SK-N-SH treated with all-trans-retinoic acid at 6 μM for 48 hours (cell line): ENCODE data around the gene NTM.

Experiments used
- ARNTL ChIP-seq: fragments of 450-650 bp; formaldehyde crosslinking; IDR thresholded peaks from 2 replicates; pipeline ENCODE4 v1.5.0; 2020; ENCODE audit warnings: low read depth, mild to moderate bottlenecking, moderate library complexity, borderline replicate concordance
- CSDC2 ChIP-seq: fragments of 250-450 bp; sonication (Bioruptor Pico); IDR thresholded peaks from 2 replicates; pipeline ENCODE4 v1.5.0; 2020; ENCODE audit warnings: mild to moderate bottlenecking, moderate library complexity
- ESRRG ChIP-seq: fragments of 250-450 bp; sonication (Bioruptor Pico); IDR thresholded peaks from 2 replicates; pipeline ENCODE4 v1.6.1; 2021; ENCODE audit warnings: mild to moderate bottlenecking
- OSR1 ChIP-seq: fragments of 250-450 bp; sonication (Bioruptor Pico); IDR thresholded peaks from 2 replicates; pipeline ENCODE4 v1.8.0; 2022; ENCODE audit warnings: moderate library complexity, mild to moderate bottlenecking, inconsistent platforms
- PPARA ChIP-seq: fragments of 250-450 bp; sonication (Bioruptor Pico); IDR thresholded peaks from 2 replicates; pipeline ENCODE4 v1.5.0; 2020; ENCODE audit warnings: mild to moderate bottlenecking, borderline replicate concordance
- TOX ChIP-seq: fragments of 250-450 bp; sonication (Bioruptor Pico); IDR thresholded peaks from 2 replicates; pipeline ENCODE4 v1.8.0; 2021; ENCODE audit warnings: mild to moderate bottlenecking, moderate library complexity, borderline replicate concordance
- ZFP3 ChIP-seq: fragments of 250-450 bp; sonication (Bioruptor Pico); IDR thresholded peaks from 2 replicates; pipeline ENCODE4 v1.5.0; 2020; ENCODE audit warnings: mild to moderate bottlenecking, moderate library complexity
- ZFP30 ChIP-seq: fragments of 450-650 bp; formaldehyde crosslinking; IDR thresholded peaks from 2 replicates; pipeline ENCODE4 v1.5.0; 2022; ENCODE audit warnings: mild to moderate bottlenecking, moderate library complexity
- ZNF565 ChIP-seq: fragments of 450-650 bp; formaldehyde crosslinking; conservative IDR thresholded peaks from 2 replicates; pipeline ENCODE4 v1.5.0; 2020; ENCODE audit warnings: low read depth, mild to moderate bottlenecking, moderate library complexity
- ZNF70 ChIP-seq: fragments of 450-650 bp; formaldehyde crosslinking; IDR thresholded peaks from 2 replicates; pipeline ENCODE4 v1.5.0; 2020; ENCODE audit warnings: mild to moderate bottlenecking, moderate library complexity
- TF ChIP-seq, protein P1 (sequence below): fragments of 250-450 bp; sonication (Bioruptor Pico); IDR thresholded peaks from 2 replicates; pipeline ENCODE4 v1.5.1; 2020; ENCODE audit warnings: low read depth, mild to moderate bottlenecking, moderate library complexity
- TF ChIP-seq, protein P2 (sequence below): fragments of 250-450 bp; sonication (Bioruptor Pico); IDR thresholded peaks from 2 replicates; pipeline ENCODE4 v1.8.0; 2020; ENCODE audit warnings: mild to moderate bottlenecking, moderate library complexity, borderline replicate concordance
- TF ChIP-seq, protein P3 (sequence below): fragments of 250-450 bp; sonication (Bioruptor Pico); IDR thresholded peaks from 2 replicates; pipeline ENCODE4 v1.5.1; 2021; ENCODE audit warnings: mild to moderate bottlenecking, moderate library complexity
- TF ChIP-seq, protein P4 (sequence below): fragments of 250-450 bp; sonication (Bioruptor Pico); IDR thresholded peaks from 2 replicates; pipeline ENCODE4 v1.8.0; 2021; ENCODE audit warnings: low read depth, mild to moderate bottlenecking, moderate library complexity, borderline replicate concordance

DNA sequence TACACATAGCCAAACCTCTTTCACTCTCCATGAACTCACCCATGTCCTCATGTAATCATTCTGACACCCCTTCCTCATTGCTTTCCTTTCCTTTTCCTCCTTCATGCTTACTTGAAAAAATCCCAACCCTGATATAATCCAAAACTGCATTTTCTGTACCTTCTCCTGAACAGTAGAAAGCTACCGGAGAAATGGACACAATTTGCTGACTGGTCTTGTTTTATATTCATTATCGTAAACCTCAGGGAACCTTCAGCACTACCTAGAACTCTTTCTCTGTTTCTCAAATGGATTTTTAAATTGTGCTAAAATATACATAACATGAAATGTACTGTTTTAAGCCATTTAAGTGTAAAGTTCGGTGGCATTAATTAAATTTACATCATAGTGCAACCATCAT is 996.9 kb downstream of the NTM start:
- no peak for TF ChIP-seq PPARA (CRISPR knock-in tag)
- TF ChIP-seq CSDC2 (CRISPR knock-in tag): no peak
- TF ChIP-seq ZNF70 (CRISPR knock-in tag): no peak
- TF ChIP-seq ZFP3 (CRISPR knock-in tag): no peak
- TF ChIP-seq ZFP30 (CRISPR knock-in tag): no peak
- TF ChIP-seq, protein P1, sequence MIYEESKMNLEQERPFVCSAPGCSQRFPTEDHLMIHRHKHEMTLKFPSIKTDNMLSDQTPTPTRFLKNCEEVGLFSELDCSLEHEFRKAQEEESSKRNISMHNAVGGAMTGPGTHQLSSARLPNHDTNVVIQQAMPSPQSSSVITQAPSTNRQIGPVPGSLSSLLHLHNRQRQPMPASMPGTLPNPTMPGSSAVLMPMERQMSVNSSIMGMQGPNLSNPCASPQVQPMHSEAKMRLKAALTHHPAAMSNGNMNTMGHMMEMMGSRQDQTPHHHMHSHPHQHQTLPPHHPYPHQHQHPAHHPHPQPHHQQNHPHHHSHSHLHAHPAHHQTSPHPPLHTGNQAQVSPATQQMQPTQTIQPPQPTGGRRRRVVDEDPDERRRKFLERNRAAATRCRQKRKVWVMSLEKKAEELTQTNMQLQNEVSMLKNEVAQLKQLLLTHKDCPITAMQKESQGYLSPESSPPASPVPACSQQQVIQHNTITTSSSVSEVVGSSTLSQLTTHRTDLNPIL (CRISPR knock-in tag): no peak
- TF ChIP-seq, protein P2, sequence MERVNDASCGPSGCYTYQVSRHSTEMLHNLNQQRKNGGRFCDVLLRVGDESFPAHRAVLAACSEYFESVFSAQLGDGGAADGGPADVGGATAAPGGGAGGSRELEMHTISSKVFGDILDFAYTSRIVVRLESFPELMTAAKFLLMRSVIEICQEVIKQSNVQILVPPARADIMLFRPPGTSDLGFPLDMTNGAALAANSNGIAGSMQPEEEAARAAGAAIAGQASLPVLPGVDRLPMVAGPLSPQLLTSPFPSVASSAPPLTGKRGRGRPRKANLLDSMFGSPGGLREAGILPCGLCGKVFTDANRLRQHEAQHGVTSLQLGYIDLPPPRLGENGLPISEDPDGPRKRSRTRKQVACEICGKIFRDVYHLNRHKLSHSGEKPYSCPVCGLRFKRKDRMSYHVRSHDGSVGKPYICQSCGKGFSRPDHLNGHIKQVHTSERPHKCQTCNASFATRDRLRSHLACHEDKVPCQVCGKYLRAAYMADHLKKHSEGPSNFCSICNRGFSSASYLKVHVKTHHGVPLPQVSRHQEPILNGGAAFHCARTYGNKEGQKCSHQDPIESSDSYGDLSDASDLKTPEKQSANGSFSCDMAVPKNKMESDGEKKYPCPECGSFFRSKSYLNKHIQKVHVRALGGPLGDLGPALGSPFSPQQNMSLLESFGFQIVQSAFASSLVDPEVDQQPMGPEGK (CRISPR knock-in tag): no peak
- TF ChIP-seq ZNF565 (CRISPR knock-in tag): no peak
- TF ChIP-seq, protein P3, sequence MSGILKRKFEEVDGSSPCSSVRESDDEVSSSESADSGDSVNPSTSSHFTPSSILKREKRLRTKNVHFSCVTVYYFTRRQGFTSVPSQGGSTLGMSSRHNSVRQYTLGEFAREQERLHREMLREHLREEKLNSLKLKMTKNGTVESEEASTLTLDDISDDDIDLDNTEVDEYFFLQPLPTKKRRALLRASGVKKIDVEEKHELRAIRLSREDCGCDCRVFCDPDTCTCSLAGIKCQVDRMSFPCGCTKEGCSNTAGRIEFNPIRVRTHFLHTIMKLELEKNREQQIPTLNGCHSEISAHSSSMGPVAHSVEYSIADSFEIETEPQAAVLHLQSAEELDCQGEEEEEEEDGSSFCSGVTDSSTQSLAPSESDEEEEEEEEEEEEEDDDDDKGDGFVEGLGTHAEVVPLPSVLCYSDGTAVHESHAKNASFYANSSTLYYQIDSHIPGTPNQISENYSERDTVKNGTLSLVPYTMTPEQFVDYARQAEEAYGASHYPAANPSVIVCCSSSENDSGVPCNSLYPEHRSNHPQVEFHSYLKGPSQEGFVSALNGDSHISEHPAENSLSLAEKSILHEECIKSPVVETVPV (CRISPR knock-in tag): no peak
- TF ChIP-seq ARNTL: no peak
- TF ChIP-seq TOX (CRISPR knock-in tag): no peak
- TF ChIP-seq, protein P4, sequence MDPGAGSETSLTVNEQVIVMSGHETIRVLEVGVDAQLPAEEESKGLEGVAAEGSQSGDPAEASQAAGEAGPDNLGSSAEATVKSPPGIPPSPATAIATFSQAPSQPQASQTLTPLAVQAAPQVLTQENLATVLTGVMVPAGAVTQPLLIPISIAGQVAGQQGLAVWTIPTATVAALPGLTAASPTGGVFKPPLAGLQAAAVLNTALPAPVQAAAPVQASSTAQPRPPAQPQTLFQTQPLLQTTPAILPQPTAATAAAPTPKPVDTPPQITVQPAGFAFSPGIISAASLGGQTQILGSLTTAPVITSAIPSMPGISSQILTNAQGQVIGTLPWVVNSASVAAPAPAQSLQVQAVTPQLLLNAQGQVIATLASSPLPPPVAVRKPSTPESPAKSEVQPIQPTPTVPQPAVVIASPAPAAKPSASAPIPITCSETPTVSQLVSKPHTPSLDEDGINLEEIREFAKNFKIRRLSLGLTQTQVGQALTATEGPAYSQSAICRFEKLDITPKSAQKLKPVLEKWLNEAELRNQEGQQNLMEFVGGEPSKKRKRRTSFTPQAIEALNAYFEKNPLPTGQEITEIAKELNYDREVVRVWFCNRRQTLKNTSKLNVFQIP (CRISPR knock-in tag): no peak
- TF ChIP-seq ESRRG (CRISPR knock-in tag): no peak
- no peak for TF ChIP-seq OSR1 (CRISPR knock-in tag)
